IPS-15b (cell line): ENCODE data around the gene HSBP1L1.

Experiments
- H3K27me3 ChIP-seq: one replicate; pipeline ENCODE4 v1.6.1; 2013; ENCODE audit warnings: low read length; ENCODE audit not compliant: control insufficient read depth, insufficient read depth
- H3K36me3 ChIP-seq: one replicate; pipeline ENCODE4 v1.6.1; 2013; ENCODE audit warnings: low read length; ENCODE audit not compliant: control insufficient read depth, insufficient read depth
- H3K4me1 ChIP-seq: one replicate; pipeline ENCODE4 v1.6.1; 2013; ENCODE audit warnings: mild to moderate bottlenecking, low read length; ENCODE audit not compliant: control insufficient read depth, insufficient read depth
- H3K4me3 ChIP-seq: one replicate; pipeline ENCODE4 v1.5.1; 2013; ENCODE audit warnings: low read depth, low read length
- H3K9ac ChIP-seq: one replicate; pipeline ENCODE4 v1.6.1; 2013; ENCODE audit warnings: low read depth, mild to moderate bottlenecking, low read length
- H3K9me3 ChIP-seq: one replicate; pipeline ENCODE4 v1.6.1; 2013; ENCODE audit warnings: mild to moderate bottlenecking, low read length; ENCODE audit not compliant: control insufficient read depth, insufficient read depth

Gene HSBP1L1

DNA sequence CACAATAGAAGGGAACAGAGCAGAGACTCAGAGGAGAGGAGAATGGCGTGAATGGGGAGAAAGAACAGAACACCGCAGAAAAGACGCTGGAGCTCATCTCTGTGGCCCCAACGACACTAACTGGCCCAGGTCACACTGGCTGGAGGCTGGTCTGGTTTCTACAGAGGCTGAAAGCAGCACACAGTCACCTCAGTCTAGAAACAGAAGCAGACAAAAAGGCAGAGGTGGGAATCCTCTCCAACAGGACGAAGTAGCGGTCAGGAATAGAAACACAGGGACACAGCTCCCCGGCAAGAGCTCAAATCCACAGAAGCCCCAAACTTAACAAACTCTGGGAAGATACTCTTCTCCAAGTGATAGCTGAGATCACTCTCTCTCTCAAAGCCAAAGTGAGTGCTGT lies 22.2 kb upstream of the HSBP1L1 start:
- Histone ChIP-seq H3K9me3 (no peaks in the 10 kb centered on the region), H3K4me3 (no peak overlapping the region), H3K9ac (no peak overlapping the region), H3K4me1 (no peaks in the 10 kb centered on the region), H3K27me3 (no peaks in the 10 kb centered on the region), H3K36me3 (peaks cover 3% of the 10 kb centered on the region)

- Histone ChIP-seq H3K9ac (no peak overlapping the region), H3K27me3 (no peaks in the 10 kb centered on the region), H3K4me3 (no peak overlapping the region), H3K36me3 (peaks cover 3% of the 10 kb centered on the region), H3K4me1 (no peaks in the 10 kb centered on the region), H3K9me3 (no peaks in the 10 kb centered on the region)
These were observed 21.4 kb upstream of the HSBP1L1 start for GRCh38 chr18:79942786-79943607.

DNA sequence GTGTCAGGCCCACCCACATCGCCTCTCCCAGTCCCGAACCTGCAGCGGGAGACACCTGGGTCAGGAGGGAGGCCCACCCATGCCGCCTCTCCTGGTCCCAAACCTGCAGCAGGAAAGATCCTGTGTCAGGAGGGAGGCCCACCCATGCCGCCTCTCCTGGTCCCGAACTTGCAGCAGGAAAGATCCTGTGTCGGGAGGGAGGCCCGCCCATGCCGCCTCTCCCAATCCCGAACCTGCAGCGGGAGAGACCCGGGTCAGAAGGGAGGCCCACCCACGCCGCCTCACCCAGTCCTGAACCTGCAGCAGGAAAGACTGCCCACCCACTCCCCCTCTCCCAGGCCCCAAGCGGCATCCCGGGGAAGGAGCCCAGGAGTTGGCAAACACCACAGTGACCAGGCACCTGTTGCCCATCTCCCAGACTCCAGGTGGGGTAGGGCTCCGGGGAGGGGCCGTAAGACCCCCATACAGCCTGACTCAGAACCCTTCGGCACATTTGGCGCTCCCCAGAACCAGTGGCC lies 20.8 kb upstream of the HSBP1L1 start:
- Histone ChIP-seq H3K4me1 (no peaks in the 10 kb centered on the region), H3K4me3 (no peak overlapping the region), H3K27me3 (no peaks in the 10 kb centered on the region), H3K9me3 (no peaks in the 10 kb centered on the region), H3K36me3 (peaks cover 3% of the 10 kb centered on the region), H3K9ac (no peak overlapping the region)

DNA sequence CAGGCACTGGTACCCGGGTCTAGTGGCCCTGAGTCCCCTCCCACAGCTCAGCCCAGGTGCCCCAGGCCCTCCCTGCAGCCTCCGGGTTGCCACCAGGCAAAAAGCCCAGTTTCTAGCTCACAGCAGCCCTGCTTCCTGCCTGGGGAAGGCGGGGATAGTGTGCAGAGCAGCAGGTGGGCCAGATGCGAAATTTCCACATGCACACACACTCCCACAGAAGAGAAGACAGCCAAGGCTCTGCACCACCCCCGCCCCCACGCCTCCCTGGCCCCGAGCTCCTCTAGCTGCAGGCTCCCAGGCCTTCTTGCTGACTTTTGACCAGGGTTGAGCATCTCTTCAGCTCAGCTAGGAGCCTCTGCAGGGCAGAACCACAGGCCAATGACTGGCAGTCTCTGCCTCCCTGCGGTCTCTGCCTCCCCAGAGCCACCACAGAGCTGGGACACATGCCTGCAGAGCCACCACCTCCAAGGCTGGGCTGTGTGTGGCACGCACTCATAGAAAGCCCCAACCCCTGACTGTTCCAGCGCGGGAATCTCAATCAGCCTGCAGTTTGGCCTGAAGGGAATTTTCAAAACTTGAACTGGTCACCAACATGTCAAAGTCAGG lies 20.2 kb upstream of the HSBP1L1 start:
- Histone ChIP-seq H3K36me3 (peaks cover 6% of the 10 kb centered on the region), H3K9ac (no peak overlapping the region), H3K27me3 (no peaks in the 10 kb centered on the region), H3K4me3 (no peak overlapping the region), H3K4me1 (no peaks in the 10 kb centered on the region), H3K9me3 (no peaks in the 10 kb centered on the region)

GRCh38 chr18:79944746-79945117 lies 19.7 kb upstream of the HSBP1L1 start:
- Histone ChIP-seq H3K9ac (no peak overlapping the region), H3K4me3 (no peak overlapping the region), H3K4me1 (no peaks in the 10 kb centered on the region), H3K27me3 (peaks cover 2% of the 10 kb centered on the region), H3K36me3 (peaks cover 6% of the 10 kb centered on the region), H3K9me3 (no peaks in the 10 kb centered on the region)

DNA sequence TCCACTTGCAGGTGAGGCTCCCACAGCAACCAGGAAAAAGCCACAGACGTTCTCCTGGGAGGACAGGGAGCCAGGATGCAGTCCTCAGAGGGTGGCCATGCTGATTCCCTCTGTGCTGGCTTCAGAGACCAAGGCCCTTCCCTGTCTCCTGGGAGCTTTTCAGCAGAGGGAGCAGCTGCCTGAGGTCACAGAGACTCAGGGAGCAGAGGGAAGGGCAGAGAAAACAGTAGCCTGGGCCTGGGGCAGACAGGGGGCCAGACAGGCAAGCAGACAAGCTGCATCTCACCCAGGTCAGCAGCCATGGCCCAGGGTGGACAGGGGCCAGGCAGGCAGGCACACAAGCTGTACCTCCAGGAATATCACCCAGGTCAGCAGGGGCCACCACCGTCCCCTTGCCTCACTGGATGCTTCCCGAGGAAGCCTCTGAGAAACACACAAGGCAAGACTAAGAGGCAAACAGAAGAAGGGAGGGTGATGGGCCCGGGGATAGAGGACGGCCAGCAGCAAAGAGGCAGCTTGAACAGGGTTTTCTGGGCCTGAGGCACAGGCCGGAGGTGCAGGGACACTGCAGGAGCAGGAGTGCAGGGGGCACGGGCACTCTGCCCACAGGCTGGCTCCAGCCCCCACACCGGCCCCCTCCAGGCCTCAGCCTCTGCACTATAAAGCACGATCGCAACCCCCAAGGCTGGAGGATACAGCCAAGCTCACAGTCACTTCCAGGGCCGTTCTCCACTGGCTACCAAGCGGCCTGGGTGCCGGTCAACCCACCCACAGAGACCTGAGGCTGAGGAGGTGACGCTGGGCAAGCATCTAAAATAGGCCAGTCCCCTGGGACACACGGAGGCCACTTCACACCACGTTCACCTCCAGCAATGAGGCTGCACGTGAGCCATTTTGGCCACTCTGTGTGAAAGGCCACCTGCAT lies 19.1 kb upstream of the HSBP1L1 start:
- H3K9ac ChIP-seq: no peak overlapping the region
- H3K4me3 ChIP-seq: no peak overlapping the region
- H3K9me3 ChIP-seq: no peaks in the 10 kb centered on the region
- H3K36me3 ChIP-seq: peaks cover 6% of the 10 kb centered on the region
- peaks cover 8% of the 10 kb centered on the region for H3K27me3 ChIP-seq
- H3K4me1 ChIP-seq: no peaks in the 10 kb centered on the region

GRCh38 chr18:79947054-79947755 lies 17.2 kb upstream of the HSBP1L1 start:
- no peaks in the 10 kb centered on the region for H3K9me3 ChIP-seq
- H3K4me3 ChIP-seq: no peak overlapping the region
- no peaks in the 10 kb centered on the region for H3K4me1 ChIP-seq
- peaks cover 6% of the 10 kb centered on the region for H3K36me3 ChIP-seq
- peaks cover 11% of the 10 kb centered on the region for H3K27me3 ChIP-seq
- H3K9ac ChIP-seq: no peak overlapping the region

GRCh38 chr18:79947881-79948610 lies 16.4 kb upstream of the HSBP1L1 start:
- Histone ChIP-seq H3K4me3 (no peak overlapping the region), H3K9ac (no peak overlapping the region), H3K9me3 (no peaks in the 10 kb centered on the region), H3K27me3 (peaks cover 13% of the 10 kb centered on the region), H3K36me3 (peaks cover 6% of the 10 kb centered on the region), H3K4me1 (no peaks in the 10 kb centered on the region)

DNA sequence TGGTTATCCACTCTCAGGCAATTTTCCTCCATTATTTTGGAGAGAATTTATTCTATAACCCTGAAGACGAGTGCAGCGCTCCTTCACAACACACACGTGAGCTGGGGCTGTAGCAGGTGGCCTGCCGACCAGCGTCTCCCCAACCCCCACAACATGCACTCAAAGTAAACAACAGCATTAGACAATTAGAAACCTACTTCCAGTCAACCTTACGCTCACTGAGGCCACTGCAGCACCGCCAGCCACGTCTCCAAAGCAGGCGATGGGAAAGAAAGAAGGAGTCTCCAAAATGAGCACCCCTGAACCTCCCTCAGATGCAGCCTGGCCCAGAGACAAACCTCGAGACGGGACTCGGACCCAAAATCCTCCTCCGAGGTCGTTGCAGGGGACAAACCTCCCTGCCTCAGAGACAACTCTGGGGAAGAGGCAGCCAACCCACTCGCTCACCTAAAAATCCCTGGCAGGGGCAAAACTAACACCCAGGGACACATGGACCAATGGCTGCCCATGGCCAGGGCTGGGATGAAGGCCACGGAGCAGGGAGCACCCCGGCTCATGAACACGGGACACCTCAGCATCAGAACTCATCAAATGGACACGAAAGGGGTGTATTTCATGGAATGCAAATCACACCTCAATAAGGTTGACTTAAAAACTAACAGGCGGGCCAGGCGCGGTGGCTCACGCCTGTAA lies 15.6 kb upstream of the HSBP1L1 start:
- no peak overlapping the region for H3K4me3 ChIP-seq
- H3K27me3 ChIP-seq: peaks cover 21% of the 10 kb centered on the region
- H3K9ac ChIP-seq: no peak overlapping the region
- H3K9me3 ChIP-seq: no peaks in the 10 kb centered on the region
- H3K4me1 ChIP-seq: no peaks in the 10 kb centered on the region
- peaks cover 6% of the 10 kb centered on the region for H3K36me3 ChIP-seq

- Histone ChIP-seq H3K36me3 (peaks cover 6% of the 10 kb centered on the region), H3K27me3 (peaks cover 30% of the 10 kb centered on the region), H3K9me3 (no peaks in the 10 kb centered on the region), H3K4me3 (peak overlapping the region; percentile 58), H3K4me1 (peaks cover 4% of the 10 kb centered on the region), H3K9ac (no peak overlapping the region)
These were observed 14.6 kb upstream of the HSBP1L1 start for GRCh38 chr18:79949697-79950487.
